NCI-H226 (cell line): ENCODE measurements around the gene PAK6.

Source experiments
- DNase-seq: peaks from one replicate; pipeline ENCODE4 v3.0.0-alpha.2; 2015

Gene PAK6

DNA sequence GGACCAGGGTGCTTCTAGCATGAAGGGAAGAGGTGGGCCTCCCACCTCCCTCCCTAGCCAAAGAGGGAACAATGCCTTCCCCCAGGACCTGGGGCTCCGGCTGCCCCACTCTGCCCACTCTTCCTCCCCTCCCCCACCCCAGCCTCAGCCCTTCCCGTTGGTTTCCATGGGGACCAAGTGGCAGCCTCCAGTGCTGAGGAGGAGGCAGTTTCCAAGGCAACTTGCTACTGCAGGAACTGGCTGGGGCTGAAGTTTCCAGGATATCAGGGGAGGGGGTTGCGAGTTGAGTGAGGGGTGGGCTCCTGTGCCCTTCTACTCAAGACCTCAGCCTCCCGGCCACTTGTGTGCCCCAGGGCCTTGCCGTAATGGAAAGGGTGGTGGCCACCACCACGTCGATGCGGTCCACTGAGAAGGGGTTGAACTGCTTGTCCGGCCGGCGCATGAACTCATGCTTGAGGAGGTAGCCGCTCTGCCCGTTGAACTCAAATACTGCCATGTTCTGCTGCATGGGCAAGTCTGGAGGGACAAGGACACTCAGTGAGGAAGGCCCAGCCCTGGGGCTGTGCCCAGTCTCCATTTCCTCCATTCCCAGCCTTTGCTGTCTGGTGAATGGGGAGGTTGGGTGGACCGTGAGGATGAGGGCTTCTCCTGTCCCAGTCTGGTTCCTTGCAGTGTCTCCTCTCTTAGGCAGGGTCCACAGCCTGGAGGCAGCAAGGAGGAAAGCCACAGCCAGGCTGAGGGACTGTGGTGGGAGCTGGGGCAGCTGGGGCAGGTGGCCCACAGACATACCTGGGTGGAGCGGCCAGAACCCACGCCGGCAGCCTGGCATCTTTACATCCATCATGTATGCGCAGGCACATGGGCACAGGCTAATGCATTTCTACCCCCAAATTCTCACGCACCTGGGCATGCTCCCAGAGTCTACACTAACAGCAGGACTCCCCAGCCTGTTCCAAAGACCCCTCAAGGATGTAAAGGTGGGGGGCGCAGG lies 55.3 kb downstream of the PAK6 start:
- no peak for DNase-seq

GRCh38 chr15:40295297-40295696 lies 56.4 kb downstream of the PAK6 start:
- DNase-seq: no peak

GRCh38 chr15:40295877-40296560 lies 57.2 kb downstream of the PAK6 start:
- no peak for DNase-seq

- no peak for DNase-seq
Measured at GRCh38 chr15:40296561-40297230, 57.8 kb downstream of the PAK6 start.

GRCh38 chr15:40297356-40297755 lies 58.5 kb downstream of the PAK6 start:
- DNase-seq: no peak

DNA sequence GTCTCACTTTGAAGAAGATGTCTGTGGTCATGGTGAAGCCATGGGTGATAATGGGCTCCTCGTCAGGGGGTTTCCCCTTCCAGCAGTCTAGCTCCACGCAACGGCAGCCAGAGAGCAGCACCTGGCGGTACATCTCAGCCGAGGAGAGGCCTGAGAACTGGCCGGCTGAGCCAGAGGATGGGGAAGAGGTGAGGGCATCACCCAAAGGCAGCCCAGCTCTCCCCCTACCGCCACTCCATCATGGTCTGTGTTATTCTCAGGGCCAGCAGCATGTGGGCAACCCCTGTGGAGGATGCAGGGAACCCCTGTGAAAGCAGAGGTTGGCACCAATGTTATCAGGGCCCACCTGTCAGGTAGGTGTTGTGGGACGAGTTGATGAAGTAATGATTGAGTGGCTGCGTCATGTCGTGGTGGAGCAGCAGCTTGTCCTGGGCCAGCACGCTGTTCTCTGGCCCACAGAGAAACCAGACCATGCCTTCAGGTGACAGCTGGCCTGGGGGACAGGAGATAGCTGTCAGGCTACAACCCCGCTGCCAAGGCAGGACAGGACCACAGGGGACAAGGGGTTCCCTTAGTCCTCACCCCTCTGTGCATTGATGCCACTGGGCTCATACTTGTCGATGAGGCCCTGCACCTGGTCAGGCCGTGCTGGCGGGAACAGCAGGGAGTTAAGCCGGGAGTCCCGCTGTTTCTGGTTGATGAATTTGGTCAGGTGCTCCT lies 59.5 kb downstream of the PAK6 start:
- DNase-seq: no peak

DNA sequence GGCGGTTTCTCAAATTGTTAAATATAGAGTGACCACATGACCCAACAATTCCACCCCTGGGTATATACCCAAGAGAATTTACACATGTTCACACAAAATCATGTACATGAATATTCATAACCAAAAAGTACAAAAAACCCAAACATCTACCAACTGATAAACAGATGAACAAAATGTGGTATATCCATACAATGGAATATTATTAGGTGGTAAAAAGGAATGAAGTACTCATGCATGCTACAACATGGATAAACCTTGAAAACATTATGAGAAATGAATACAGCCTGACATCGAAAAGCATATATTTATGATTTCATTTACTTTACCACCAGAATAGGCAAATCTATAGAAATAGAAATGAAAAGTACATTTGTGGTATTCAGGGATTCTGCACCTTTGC lies 61.5 kb downstream of the PAK6 start:
- DNase-seq: no peak

- no peak for DNase-seq
Measured at GRCh38 chr15:40300771-40301170, 61.9 kb downstream of the PAK6 start.

GRCh38 chr15:40301467-40302179 lies 62.8 kb downstream of the PAK6 start:
- DNase-seq: no peak

DNA sequence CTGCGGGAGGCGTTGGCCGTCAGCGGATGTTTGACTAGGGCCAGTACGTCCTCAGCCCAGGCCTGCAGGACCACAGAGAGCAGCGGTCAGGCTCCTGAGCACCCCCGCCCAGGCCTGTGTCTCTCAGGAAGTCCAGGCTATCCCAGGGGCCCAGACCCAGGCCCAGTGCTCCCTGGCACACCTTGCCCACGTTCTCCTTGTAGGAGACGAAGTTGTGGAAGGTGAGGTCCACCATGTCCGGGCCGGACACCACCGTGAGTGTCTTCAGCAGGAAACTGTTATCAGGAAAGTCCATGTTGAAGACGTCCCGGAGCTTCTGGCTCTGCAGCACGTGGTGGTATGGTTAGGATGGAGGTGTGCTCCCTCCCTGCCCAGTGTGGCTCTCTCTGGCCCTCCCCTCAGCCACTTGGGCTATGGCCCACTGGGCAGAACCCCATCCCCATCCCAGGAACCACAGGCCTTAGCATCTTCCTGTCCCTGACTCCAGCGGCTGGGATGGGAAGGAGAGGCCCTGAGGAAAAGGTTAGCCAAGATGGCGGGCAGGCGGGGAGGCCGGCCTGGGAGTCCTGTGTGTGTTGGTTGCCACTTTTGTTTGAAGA lies 63.5 kb downstream of the PAK6 start:
- DNase-seq: no peak

DNA sequence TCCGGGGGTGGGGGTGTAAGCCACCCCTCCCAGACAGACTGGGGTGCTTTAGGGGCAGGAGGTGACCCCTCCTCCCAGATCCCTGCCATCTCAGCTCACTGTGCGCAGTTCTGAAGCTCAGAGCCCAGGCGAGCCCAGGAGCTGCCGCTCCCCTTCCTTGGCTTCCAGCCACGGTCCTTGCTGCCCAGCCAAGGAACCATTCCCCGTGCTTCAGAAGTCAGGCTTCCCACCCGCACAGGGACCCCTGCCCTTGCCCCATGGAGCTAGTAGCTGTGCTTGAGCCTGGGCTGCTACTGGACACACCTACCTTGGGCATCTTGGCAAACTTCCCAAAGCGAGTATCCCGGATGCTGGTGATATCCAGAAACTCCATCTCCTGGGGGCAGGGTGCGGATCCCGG lies 64.1 kb downstream of the PAK6 start:
- DNase-seq: no peak

GRCh38 chr15:40303576-40303975 lies 64.7 kb downstream of the PAK6 start:
- no peak for DNase-seq

DNA sequence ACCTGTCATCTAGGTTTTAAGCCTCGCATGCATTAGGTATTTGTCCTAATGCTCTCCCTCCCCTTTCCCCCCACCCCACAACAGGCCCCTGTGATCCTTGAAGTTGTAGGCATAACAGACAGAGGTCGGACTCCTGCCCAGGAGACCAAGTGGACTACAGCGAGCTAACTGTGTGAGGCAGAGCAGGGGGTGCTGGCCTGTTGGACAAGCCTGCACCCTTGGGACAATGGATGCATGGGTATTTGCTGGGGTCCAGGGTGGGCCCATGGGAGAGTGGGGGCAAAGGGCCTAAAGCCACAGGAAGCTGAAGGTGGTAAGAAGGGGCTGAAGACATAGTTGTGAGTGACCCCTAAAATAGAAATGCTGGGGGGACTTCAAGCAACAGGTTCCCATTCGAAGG lies 66.4 kb downstream of the PAK6 start:
- DNase-seq: no peak

- no peak for DNase-seq
Measured at GRCh38 chr15:40306371-40306770, 67.5 kb downstream of the PAK6 start.

DNA sequence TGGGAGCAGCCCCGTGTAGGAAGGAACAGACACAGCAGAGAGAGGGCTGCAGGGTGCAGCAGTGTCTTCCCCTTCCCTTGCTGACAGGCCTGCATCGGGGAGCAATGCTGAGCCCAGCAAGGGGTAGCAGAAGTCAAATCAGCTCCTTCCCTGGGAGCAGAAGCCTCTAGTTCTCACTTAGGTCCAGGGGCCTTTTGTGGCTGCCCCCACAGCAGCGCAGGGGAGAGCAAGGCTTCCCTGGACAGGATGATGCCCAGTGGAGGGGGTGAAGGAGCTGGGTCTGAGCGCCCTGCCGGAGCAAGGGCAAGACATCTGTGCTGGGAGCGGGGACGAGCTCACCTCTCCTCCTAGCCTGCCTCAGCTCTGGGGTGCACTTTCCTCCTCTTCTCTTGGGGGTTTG lies 68.0 kb downstream of the PAK6 start:
- no peak for DNase-seq

- DNase-seq: no peak
Measured at GRCh38 chr15:40307421-40308211, 68.8 kb downstream of the PAK6 start, which contains the start of gene PLCB2. PLCB2 (minus strand) TSS chr15:40307935; CDS start chr15:40307672, 263 bp downstream.

DNA sequence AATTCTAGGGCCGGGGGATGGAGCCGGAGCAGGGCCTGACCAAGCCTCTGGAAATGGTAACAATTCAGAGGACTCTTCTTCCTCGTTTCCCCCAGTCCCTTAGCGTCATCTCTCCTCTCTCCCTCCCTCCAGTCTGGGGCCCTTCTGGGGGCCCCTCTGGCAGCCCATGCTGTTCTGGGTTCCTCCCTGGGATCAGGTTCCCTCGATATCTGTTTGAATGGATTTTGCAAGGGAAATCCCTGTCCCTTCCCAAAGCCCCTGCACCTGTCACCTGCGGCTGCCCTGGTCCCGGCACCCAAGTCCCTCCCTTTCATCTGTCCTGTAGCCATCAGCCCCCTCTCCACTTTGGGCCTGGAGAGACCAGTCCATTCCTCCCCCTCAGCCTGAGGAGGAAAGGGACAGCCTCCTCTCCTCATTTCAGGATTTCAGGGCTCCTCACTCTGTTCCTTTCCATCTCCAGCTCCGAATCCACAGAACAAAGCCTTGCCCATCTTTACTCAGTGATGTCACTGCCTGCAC lies 70.5 kb downstream of the PAK6 start:
- no peak for DNase-seq

GRCh38 chr15:40310001-40310959 lies 71.4 kb downstream of the PAK6 start:
- DNase-seq: no peak

DNA sequence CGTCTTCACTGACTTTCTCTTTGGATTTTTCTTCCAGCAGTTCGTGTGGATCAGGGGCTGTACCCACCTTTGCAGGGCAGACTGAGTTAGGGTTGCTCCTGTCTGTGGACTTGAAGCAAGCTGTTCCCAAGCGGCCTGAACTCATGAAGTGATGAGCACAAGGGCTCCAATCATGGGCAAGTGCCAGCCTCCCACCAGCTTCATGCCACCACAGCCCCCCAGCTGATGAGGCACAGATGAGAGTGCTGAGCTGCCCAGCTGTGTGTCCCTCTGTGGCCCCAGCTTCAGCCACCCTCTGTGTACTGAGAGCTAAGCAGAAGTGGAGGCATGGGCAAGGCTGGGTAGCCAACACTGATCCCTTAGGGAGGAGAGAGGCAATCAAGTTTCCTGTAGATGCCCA lies 72.1 kb downstream of the PAK6 start:
- no peak for DNase-seq
